H1 (cell line): ENCODE results near the gene NR3C1. TPM values are rescaled to one million over a fixed set of nuclear protein-coding genes. Genes with fewer than 3 reads are reported as not detected.

ENCODE experiments used
- CTCF ChIA-PET: fragments of 300-600 bp; sonication (Branson Sonifier 250); formaldehyde crosslinking; loops from one replicate; lab custom pipeline; 2021; ENCODE audit not compliant: partially characterized antibody; lab: Charles Lee
- POLR2A ChIA-PET: fragments of 300-600 bp; sonication (Branson Sonifier 250); formaldehyde crosslinking; loops from one replicate; lab custom pipeline; 2021; ENCODE audit warnings: inconsistent platforms; ENCODE audit not compliant: partially characterized antibody; lab: Charles Lee
- DNase-seq, 2 experiments: peaks; one replicate each; pipeline versions ENCODE4 v3.0.0 to v3.0.0-alpha.2; 2010 to 2022; ENCODE audit warnings: low spot score in 2 of 2, low read depth in 1 of 2, mixed read lengths in 1 of 2
- FAIRE-seq: peaks from 2 replicates; lab custom pipeline; 2011; peaks lifted over from hg19 to GRCh38; lab: Jason Lieb, UNC
- H2AFZ ChIP-seq: 2 replicates; pipeline ENCODE4 v1.8.1; 2012; ENCODE audit warnings: low read length, inconsistent platforms
- H2AK5ac ChIP-seq: 2 replicates; pipeline ENCODE4 v1.6.1; 2013; ENCODE audit warnings: low read depth, low read length
- H2BK120ac ChIP-seq: replicated peaks from 2 replicates; pipeline ENCODE3; 2013; ENCODE audit warnings: low read depth, low read length, inconsistent platforms
- H2BK12ac ChIP-seq: 2 replicates; pipeline ENCODE4 v1.6.1; 2013; ENCODE audit warnings: low read depth, low read length
- H2BK15ac ChIP-seq: 2 replicates; pipeline ENCODE4 v1.6.1; 2013; ENCODE audit warnings: low read length
- H2BK20ac ChIP-seq: 2 replicates; pipeline ENCODE4 v1.6.1; 2013; ENCODE audit warnings: low read length
- H2BK5ac ChIP-seq: 2 replicates; pipeline ENCODE4 v1.6.1; 2013; ENCODE audit warnings: low read depth, low read length
- H3K14ac ChIP-seq: 2 replicates; pipeline ENCODE4 v1.6.1; 2013; ENCODE audit warnings: inconsistent platforms; ENCODE audit not compliant: insufficient read length
- H3K18ac ChIP-seq: 2 replicates; pipeline ENCODE4 v1.6.1; 2013; ENCODE audit warnings: low read length; ENCODE audit errors: extremely low read depth
- H3K23ac ChIP-seq: 2 replicates; pipeline ENCODE4 v1.6.1; 2013; ENCODE audit warnings: inconsistent platforms; ENCODE audit not compliant: insufficient read length
- H3K23me2 ChIP-seq: 2 replicates; pipeline ENCODE4 v1.6.1; 2013; ENCODE audit warnings: low read depth, low read length
- H3K27ac ChIP-seq: 2 replicates; pipeline ENCODE4 v1.6.1; 2011; ENCODE audit warnings: low read depth, low read length, inconsistent platforms
- H3K27me3 ChIP-seq, 4 experiments: replicated peaks in 1 of 4; 1 replicate in 1 of 4; 2 replicates in 3 of 4; pipeline versions ENCODE4 v1.6.1 to v1.8.1; 2011 to 2013; ENCODE audit warnings: low read length in 3 of 4, mild to moderate bottlenecking in 3 of 4, inconsistent platforms in 2 of 4, mixed read lengths in 2 of 4, moderate library complexity in 1 of 4; ENCODE audit not compliant: control insufficient read depth in 3 of 4, insufficient read depth in 3 of 4; ENCODE audit errors: extremely low read depth in 1 of 4
- H3K36me3 ChIP-seq, 4 experiments: 2 replicates each; pipeline versions ENCODE4 v1.6.1 to v1.8.1; 2011 to 2013; ENCODE audit warnings: mild to moderate bottlenecking in 4 of 4, low read length in 3 of 4, moderate library complexity in 2 of 4, control low read depth in 1 of 4, inconsistent platforms in 1 of 4; ENCODE audit not compliant: insufficient read depth in 4 of 4, control insufficient read depth in 2 of 4
- H3K4ac ChIP-seq: replicated peaks from 2 replicates; pipeline ENCODE3; 2013; ENCODE audit warnings: low read length, low read depth, mixed read lengths, inconsistent platforms; ENCODE audit not compliant: insufficient read length
- H3K4me1 ChIP-seq, 4 experiments: replicated peaks in 1 of 4; 1 replicate in 1 of 4; 2 replicates in 3 of 4; pipeline versions ENCODE4 v1.6.1 to v1.8.1; 2011 to 2013; ENCODE audit warnings: low read length in 3 of 4, inconsistent platforms in 2 of 4, mixed read lengths in 1 of 4; ENCODE audit not compliant: insufficient read depth in 4 of 4, control insufficient read depth in 3 of 4
- H3K4me2 ChIP-seq, 2 experiments: 2 replicates each; pipeline versions ENCODE4 v1.6.1 to v1.8.1; 2011 to 2013; ENCODE audit warnings: low read depth in 2 of 2, low read length in 2 of 2, control low read depth in 1 of 2, inconsistent platforms in 1 of 2, mild to moderate bottlenecking in 1 of 2; ENCODE audit not compliant: insufficient read depth in 1 of 2
- H3K4me3 ChIP-seq, 4 experiments: fragments of 200-600, 300-600 bp in 1 of 4; sonication (generic), shearing (Covaris generic), sonication (Bioruptor Twin) in 1 of 4; 2 replicates each; pipeline versions ENCODE4 v1.5.1 to v1.8.1; 2011 to 2016; ENCODE audit warnings: low read length in 4 of 4, low read depth in 3 of 4, control low read depth in 2 of 4, inconsistent platforms in 2 of 4, mild to moderate bottlenecking in 2 of 4, mixed read lengths in 1 of 4, moderate library complexity in 1 of 4; ENCODE audit not compliant: insufficient read depth in 2 of 4; ENCODE audit errors: extremely low read depth in 1 of 4
- H3K56ac ChIP-seq: replicated peaks from 2 replicates; pipeline ENCODE3; 2013; ENCODE audit warnings: low read depth, mild to moderate bottlenecking, mixed read lengths, low read length, inconsistent platforms; ENCODE audit not compliant: insufficient read length
- H3K79me1 ChIP-seq: 2 replicates; pipeline ENCODE4 v1.6.1; 2013; ENCODE audit warnings: low read depth, low read length, control low read depth
- H3K79me2 ChIP-seq, 2 experiments: 2 replicates each; pipeline versions ENCODE4 v1.6.1 to v1.8.1; 2012 to 2013; ENCODE audit warnings: low read length in 2 of 2, mild to moderate bottlenecking in 2 of 2, inconsistent platforms in 1 of 2; ENCODE audit not compliant: insufficient read depth in 2 of 2, control insufficient read depth in 1 of 2
- H3K9ac ChIP-seq, 4 experiments: replicated peaks in 1 of 4; 1 replicate in 1 of 4; 2 replicates in 3 of 4; pipeline versions ENCODE4 v1.6.1 to v1.8.1; 2011 to 2013; ENCODE audit warnings: low read depth in 3 of 4, low read length in 3 of 4, control low read depth in 2 of 4, mild to moderate bottlenecking in 2 of 4, moderate library complexity in 2 of 4, inconsistent platforms in 1 of 4; ENCODE audit errors: extremely low read depth in 1 of 4
- H3K9me3 ChIP-seq, 2 experiments: 2 replicates each; pipeline versions ENCODE4 v1.6.1 to v1.8.1; 2012 to 2013; ENCODE audit warnings: mild to moderate bottlenecking in 2 of 2, moderate library complexity in 2 of 2, control low read depth in 1 of 2, inconsistent platforms in 1 of 2, low read depth in 1 of 2, low read length in 1 of 2, mixed read lengths in 1 of 2; ENCODE audit not compliant: insufficient read depth in 2 of 2
- H4K20me1 ChIP-seq, 2 experiments: replicated peaks in 1 of 2; 2 replicates each; pipeline versions ENCODE3 to v1.8.1; 2011 to 2013; ENCODE audit warnings: inconsistent platforms in 2 of 2, low read length in 2 of 2, mild to moderate bottlenecking in 1 of 2; ENCODE audit not compliant: insufficient read depth in 2 of 2, control insufficient read depth in 1 of 2
- H4K5ac ChIP-seq: 2 replicates; pipeline ENCODE4 v1.6.1; 2013; ENCODE audit warnings: low read length, low read depth, mixed read lengths, inconsistent platforms; ENCODE audit not compliant: insufficient read length
- H4K8ac ChIP-seq: 2 replicates; pipeline ENCODE4 v1.8.0; 2013; ENCODE audit warnings: mild to moderate bottlenecking, moderate library complexity, low read length, inconsistent platforms; ENCODE audit not compliant: insufficient read depth; ENCODE audit errors: extremely low read depth
- H4K91ac ChIP-seq: replicated peaks from 2 replicates; pipeline ENCODE3; 2013; ENCODE audit warnings: low read length, mixed read lengths, inconsistent platforms; ENCODE audit not compliant: insufficient read length
- CHD1 ChIP-seq: IDR thresholded peaks from 2 replicates; pipeline ENCODE4 v1.6.1; 2012; ENCODE audit warnings: low read depth, low read length, improper control_type of control experiment
- CREB1 ChIP-seq: IDR thresholded peaks from 2 replicates; pipeline ENCODE4 v1.6.1; 2012; ENCODE audit warnings: inconsistent platforms
- EP300 ChIP-seq, 2 experiments: IDR thresholded peaks; 1 replicate in 1 of 2; 2 replicates in 1 of 2; pipeline ENCODE4 v1.6.1; 2011 to 2012; ENCODE audit warnings: low read depth in 2 of 2, low read length in 2 of 2, mild to moderate bottlenecking in 2 of 2, borderline replicate concordance in 1 of 2, inconsistent platforms in 1 of 2, moderate library complexity in 1 of 2
- FOSL1 ChIP-seq: IDR thresholded peaks from 2 replicates; pipeline ENCODE4 v1.6.1; 2011; ENCODE audit warnings: mild to moderate bottlenecking, low read depth, low read length, moderate library complexity; ENCODE audit not compliant: insufficient read depth
- GTF2F1 ChIP-seq: IDR thresholded peaks from 2 replicates; pipeline ENCODE4 v1.6.1; 2012; ENCODE audit warnings: low read depth, low read length, improper control_type of control experiment, borderline replicate concordance
- MAFK ChIP-seq: IDR thresholded peaks from 2 replicates; pipeline ENCODE4 v1.6.1; 2012; ENCODE audit warnings: low read depth, mild to moderate bottlenecking, improper control_type of control experiment, low read length
- RAD21 ChIP-seq, 2 experiments: IDR thresholded peaks in 1 of 2; conservative IDR thresholded peaks in 1 of 2; 2 replicates each; pipeline ENCODE4 v1.6.1; 2011; ENCODE audit warnings: low read depth in 2 of 2, low read length in 2 of 2, improper control_type of control experiment in 1 of 2, inconsistent platforms in 1 of 2, mild to moderate bottlenecking in 1 of 2, moderate library complexity in 1 of 2
- RFX5 ChIP-seq: IDR thresholded peaks from 2 replicates; pipeline ENCODE4 v1.6.1; 2011; ENCODE audit warnings: low read depth, low read length, improper control_type of control experiment, borderline replicate concordance
- RXRA ChIP-seq: IDR thresholded peaks from 2 replicates; pipeline ENCODE4 v1.6.1; 2011; ENCODE audit warnings: low read depth, mild to moderate bottlenecking, low read length, moderate library complexity; ENCODE audit not compliant: insufficient read depth
- SP1 ChIP-seq: IDR thresholded peaks from 2 replicates; pipeline ENCODE4 v1.6.1; 2011; ENCODE audit warnings: low read depth, low read length
- TAF1 ChIP-seq: IDR thresholded peaks from 2 replicates; pipeline ENCODE4 v1.6.1; 2011; ENCODE audit warnings: mild to moderate bottlenecking, low read depth, low read length
- WGBS, 2 experiments: shearing (Covaris generic) in 1 of 2; methylation state at CpG; one replicate each; pipeline versions ENCODE4 v1.1.6 to v1.1.7; 2013 to 2015; ENCODE audit warnings: low lambda C conversion rate in 2 of 2, mixed read lengths in 2 of 2, inconsistent platforms in 1 of 2, low coverage in 1 of 2, missing lambda C conversion rate in 1 of 2; ENCODE audit not compliant: insufficient replicate concordance in 2 of 2, insufficient coverage in 1 of 2, insufficient read length in 1 of 2; ENCODE audit errors: extremely low coverage in 1 of 2, missing lambda C conversion rate in 1 of 2; 5-methylcytosine and 5-hydroxymethylcytosine counted together
- polyA plus RNA-seq, 7 experiments: library from polyadenylated mRNA; depleted of rRNA in 3 of 7; stranded (reverse) in 5 of 7; unstranded in 2 of 7; fragments of >200 nt in 5 of 7; fragments of 200-250 nt in 2 of 7; gene quantifications; 1 replicate in 5 of 7; 2 replicates in 1 of 7; 4 replicates in 1 of 7; pipeline versions ENCODE4 v1.2.1 to v1.2.3, GENCODE V29; 2011 to 2013; ENCODE audit warnings: missing spikeins in 2 of 7, mixed read lengths in 2 of 7
- total RNA-seq: library from RNA; stranded (reverse); fragmentation: NEBNext Ultra II Directional; extraction: Animal tissue kit (Norgen Biotek cat#: 25700); gene quantifications from 2 replicates; pipeline ENCODE4 v1.2.1, GENCODE V29; 2021
- TF ChIP-seq, protein P1 (sequence below): IDR thresholded peaks from 2 replicates; pipeline ENCODE4 v1.6.1; 2011; ENCODE audit warnings: low read depth, mild to moderate bottlenecking, low read length; ENCODE audit not compliant: insufficient read depth

The NR3C1 gene
- total and polyA plus RNA-seq, 2 of the 8 experiments (the other 6 are each of a cell fraction or from before 2014, with no cell fraction given) = 1.7 to 5.4 TPM

DNA sequence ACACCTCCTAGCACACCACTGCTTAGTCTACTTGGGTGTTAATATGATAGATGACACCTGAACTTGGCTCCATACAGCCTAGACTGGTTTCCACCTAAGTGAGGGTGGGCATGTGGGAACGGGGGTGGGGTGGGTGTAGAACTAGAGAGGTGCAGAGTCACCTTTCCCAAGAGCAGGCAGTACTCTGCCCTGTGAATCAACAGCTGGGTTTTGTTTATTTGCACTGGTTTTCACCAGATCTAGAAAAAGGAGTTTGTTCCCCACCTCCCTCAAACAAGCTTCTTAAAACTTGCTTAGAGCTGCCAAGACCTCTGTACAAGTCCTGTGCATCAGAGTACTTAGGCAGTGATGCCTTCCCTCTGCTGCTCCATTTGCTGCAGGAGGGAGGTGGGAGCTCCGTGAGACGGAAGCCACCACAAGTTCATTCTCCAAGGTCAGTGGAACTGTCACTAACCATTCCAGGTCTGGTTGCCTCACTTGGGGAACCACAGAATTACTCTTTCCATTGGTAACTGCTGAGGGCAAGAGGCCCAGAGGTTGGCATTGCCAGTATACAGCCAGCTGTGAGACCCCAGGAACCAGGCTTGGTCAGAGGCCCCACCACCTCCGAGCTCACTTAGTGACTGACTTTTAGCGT is 163.5 kb downstream of the NR3C1 start:
- Histone ChIP-seq H4K20me1 (no peaks in the 10 kb centered on the region), H3K56ac (no peak overlapping the region), H4K5ac (no peak overlapping the region), H3K79me1 (no peaks in the 10 kb centered on the region), H4K8ac (no peak overlapping the region), H3K23me2 (no peaks in the 10 kb centered on the region), H2BK5ac (no peak overlapping the region), H3K27me3 (no peaks in the 10 kb centered on the region), H2AK5ac (no peak overlapping the region), H3K36me3 (no peaks in the 10 kb centered on the region), H3K4me2 (no peak overlapping the region), H2BK12ac (peak overlapping the region; percentile 32; the same call in 1 of the 2 replicates), H3K27ac (no peak overlapping the region), H4K91ac (no peak overlapping the region), H3K23ac (no peak overlapping the region), H3K18ac (no peak overlapping the region), H3K4ac (no peak overlapping the region), H3K9me3 (0 out of 4 replicates have a peak, but pooled peaks cover 0 to 2% of the 10 kb centered on the region in 2 experiments), H3K4me1 (peaks cover 0 to 5% (median 0%) of the 10 kb centered on the region in 4 experiments; a peak in 1 of 7 replicates), H3K79me2 (no peaks in the 10 kb centered on the region), H3K4me3 (no peak overlapping the region), H2BK120ac (no peak overlapping the region), H2BK15ac (0 out of 2 replicates have a peak overlapping the region, but pooled peaks have one; percentile 46), H2AFZ (no peak overlapping the region), H3K14ac (no peak overlapping the region), H3K9ac (no peak overlapping the region), H2BK20ac (no peak overlapping the region)
- DNase-seq = no peak
- FAIRE-seq = no peak
- CTCF ChIA-PET = interaction anchor here (0.5 to 1.7 kb wide), 8 partner anchors 20 to 585 kb away, joined by 3 to 5 read pairs (median 4); partner anchors contain the start of gene NR3C1
- WGBS, 2 experiments = 77% methylated on average over 4 of the region's 5 CpGs; no CpG with 5 or more reads in 1 of the 2 experiments
- POLR2A ChIA-PET = no interaction called here
- TF ChIP-seq MAFK (no peak), CREB1 (no peak), RXRA (no peak), RAD21 (IDR thresholded peaks at IDR 0.05 in 1 of 2, conservative IDR thresholded peaks at IDR 0.05 in 1 of 2; ENCODE audit: low read depth in 2 of 2, low read length in 2 of 2) (no peak), SP1 (no peak), CHD1 (no peak), FOSL1 (no peak), EP300 (IDR thresholded peaks at IDR 0.05; ENCODE audit: borderline replicate concordance in 1 of 2, low read depth in 2 of 2, low read length in 2 of 2) (no peak), RFX5 (no peak), GTF2F1 (no peak), TAF1 (no peak)
- TF ChIP-seq, protein P1, sequence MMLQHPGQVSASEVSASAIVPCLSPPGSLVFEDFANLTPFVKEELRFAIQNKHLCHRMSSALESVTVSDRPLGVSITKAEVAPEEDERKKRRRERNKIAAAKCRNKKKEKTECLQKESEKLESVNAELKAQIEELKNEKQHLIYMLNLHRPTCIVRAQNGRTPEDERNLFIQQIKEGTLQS = no peak
